PC-3 (cell line): Measurements from ENCODE around the gene KIF5C.

ENCODE experiments used
- CTCF ChIP-seq: fragments of 300-600 bp; sonication (generic); conservative IDR thresholded peaks from 2 replicates; pipeline ENCODE4 v1.5.1; 2017; ENCODE audit warnings: antibody characterized with exemption, low read depth, mild to moderate bottlenecking, low read length
- EZH2 ChIP-seq: fragments of 300-600 bp; sonication (generic); IDR thresholded peaks from one replicate; pipeline ENCODE4 v1.6.1; 2017; ENCODE audit warnings: antibody characterized with exemption, mild to moderate bottlenecking, low read length; ENCODE audit not compliant: unreplicated experiment
- EZH2phosphoT487 ChIP-seq: fragments of 300-600 bp; sonication (generic); IDR thresholded peaks from 2 replicates; pipeline ENCODE4 v1.6.1; 2018; ENCODE audit warnings: mild to moderate bottlenecking, antibody characterized with exemption, low read length, borderline replicate concordance

- no peak for TF ChIP-seq EZH2phosphoT487
- TF ChIP-seq EZH2: no peak
- TF ChIP-seq CTCF: no peak
Observed at GRCh38 chr2:149075105-149075504, 200.1 kb downstream of the KIF5C start.
